Stimulated activated CD4-positive, alpha-beta T cell treated with anti-CD3 and anti-CD28 coated beads, Interleukin-15, amount 100 ng/mL, for 1 hour (primary cell): ENCODE data around the gene JPT1.
A peak's percentile ranks its signal among the peaks of the same experiment; 100 is the strongest.
"Not testable (repeated sequence)": the region's sequence is repeated elsewhere in the genome, so short reads cannot be mapped to it uniquely, and the experiment has no call there.

Source experiments
- DNase-seq, 2 donors: peaks; one replicate each; pipeline ENCODE4 v3.0.0-alpha.2; 2020; ENCODE audit warnings: low read depth in 1 of 2, low spot score in 1 of 2

The JPT1 gene

DNA sequence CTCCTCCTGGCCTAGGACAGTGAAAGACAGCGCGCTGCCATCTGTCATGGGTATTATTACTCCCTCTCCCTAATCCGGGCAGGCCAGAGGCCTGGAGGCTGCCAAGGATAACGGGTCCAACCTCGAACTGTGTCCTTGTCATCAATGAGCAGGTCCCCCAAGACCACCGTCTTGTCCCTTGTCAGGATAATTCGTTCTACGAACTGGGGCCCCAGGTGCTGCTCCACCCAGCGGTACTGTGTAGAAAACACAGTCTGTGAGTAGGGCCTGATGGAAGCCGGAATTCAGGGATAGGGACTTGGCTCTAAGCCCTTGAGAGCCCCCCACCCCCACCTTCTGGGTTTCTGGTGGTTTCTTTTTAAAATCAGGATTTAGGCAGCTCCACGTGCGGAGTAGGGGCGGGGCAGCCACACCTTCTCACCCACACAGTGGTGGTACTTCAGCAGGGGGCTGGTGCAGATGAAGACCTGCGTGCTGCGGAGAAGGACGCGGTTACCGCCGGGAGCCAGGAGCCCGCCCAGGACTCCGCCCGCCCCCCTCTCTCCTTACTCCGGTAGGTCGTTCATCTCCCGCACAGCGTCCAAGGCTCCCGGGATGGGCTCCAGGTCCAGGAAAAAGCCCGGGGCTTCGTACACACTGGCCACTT, 23.6 kb downstream of the JPT1 start:
- peak in 1 of 2 donors; percentile 43 for DNase-seq

DNA sequence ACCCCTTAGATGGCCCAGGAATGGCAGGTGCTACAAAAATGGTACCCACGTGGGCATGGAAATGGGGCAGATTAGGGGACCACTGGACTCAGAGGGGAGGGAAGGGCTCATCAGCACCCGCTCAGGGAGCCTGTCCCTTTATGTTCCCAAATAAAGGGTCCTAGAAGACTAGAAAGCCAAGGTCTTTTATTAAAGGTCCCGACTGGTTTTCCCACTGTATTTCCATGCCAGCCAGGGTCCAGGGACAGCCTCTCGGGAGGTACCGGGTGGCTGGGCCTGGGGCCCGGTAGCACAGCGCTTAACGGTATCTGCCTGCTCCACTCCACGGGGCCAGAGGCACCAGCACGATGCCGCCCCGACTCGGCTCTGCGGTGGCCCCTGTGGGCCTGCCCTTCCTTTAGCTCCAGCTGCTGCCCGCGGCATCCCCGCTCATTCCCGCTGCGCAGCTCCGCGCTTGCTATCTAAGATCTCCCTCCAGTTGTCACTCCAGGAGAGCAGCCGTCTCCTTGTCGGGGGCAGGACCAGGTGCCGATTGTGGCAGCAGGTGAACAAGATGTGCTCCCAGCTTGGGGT, 24.2 kb downstream of the JPT1 start:
- DNase-seq: no peak

GRCh38 chr17:75129576-75129975, 24.7 kb downstream of the JPT1 start:
- DNase-seq: no peak

- no peak for DNase-seq
Measured at GRCh38 chr17:75128694-75129505, 25.4 kb downstream of the JPT1 start.

GRCh38 chr17:75127936-75128335, 26.4 kb downstream of the JPT1 start:
- not testable (repeated sequence) for DNase-seq

GRCh38 chr17:75126954-75127353, 27.4 kb downstream of the JPT1 start:
- no peak for DNase-seq

GRCh38 chr17:75125984-75126383, 28.3 kb downstream of the JPT1 start:
- no peak for DNase-seq

DNA sequence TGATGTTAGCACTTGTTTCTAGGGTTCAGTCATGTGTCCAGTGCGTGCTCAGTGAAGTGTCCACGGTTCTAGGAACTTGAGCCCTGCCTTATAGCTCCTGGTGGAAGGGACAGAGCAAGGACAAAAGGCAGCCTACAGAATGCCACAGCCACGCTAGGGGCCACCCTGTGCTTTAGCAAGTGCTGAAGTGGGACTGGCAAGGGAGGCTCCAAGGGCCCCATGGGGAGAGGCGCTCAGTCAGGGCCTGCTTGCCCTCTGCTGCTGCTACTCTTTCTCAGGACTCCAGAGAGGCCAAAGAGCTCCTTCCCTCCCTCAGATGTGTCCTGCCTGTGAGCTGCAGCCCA, 29.5 kb downstream of the JPT1 start:
- DNase-seq: no peak

DNA sequence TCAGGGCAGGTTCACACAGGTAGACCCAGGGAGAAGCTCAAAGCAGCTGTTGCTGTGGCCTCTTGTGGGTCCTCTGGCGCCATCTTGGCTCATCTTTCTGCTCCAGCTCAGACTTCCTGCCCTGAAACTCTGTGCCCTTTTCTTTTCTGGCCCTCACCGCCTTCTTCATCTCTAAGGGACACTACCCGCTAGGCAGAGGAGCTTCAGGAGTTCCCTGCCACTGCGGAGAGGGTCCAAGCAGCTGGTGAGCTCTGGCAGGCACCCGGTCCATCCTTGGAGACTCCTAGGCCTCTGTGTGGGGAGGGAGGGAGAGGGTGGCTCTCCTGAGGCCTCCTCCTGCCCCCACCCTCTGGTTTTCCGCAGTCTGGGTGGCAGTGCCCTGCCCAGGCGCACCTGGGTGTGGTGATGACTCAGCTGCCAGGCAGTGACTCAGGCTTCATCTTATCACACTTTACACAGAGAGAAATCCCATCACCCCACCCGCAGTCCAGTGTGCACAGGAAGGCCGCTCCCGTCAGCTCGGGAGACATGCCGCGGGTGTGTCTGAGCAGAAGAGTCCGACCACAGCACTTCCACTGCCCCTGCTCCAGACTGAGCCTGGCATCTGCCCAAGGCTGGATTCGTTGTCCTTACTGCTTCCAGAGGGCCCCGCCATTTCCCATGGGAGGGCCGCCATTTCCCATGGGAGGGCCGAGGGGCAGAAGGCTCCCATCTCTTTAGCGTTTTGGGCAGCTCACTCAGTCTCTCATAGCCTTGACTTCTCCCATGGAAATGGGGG, 30.1 kb downstream of the JPT1 start:
- DNase-seq: peak; percentile 40 to 43

GRCh38 chr17:75118307-75118706, 36.0 kb downstream of the JPT1 start:
- DNase-seq: no peak

GRCh38 chr17:75116737-75117136, 37.6 kb downstream of the JPT1 start:
- no peak for DNase-seq

- DNase-seq: no peak
Measured at GRCh38 chr17:75115555-75115954, 38.8 kb downstream of the JPT1 start.

GRCh38 chr17:75114552-75115314, 39.6 kb downstream of the JPT1 start:
- DNase-seq: no peak

GRCh38 chr17:75113798-75114551, 40.3 kb downstream of the JPT1 start:
- DNase-seq: peak; percentile 65 to 82

GRCh38 chr17:75111777-75112335, 42.5 kb downstream of the JPT1 start:
- no peak for DNase-seq

DNA sequence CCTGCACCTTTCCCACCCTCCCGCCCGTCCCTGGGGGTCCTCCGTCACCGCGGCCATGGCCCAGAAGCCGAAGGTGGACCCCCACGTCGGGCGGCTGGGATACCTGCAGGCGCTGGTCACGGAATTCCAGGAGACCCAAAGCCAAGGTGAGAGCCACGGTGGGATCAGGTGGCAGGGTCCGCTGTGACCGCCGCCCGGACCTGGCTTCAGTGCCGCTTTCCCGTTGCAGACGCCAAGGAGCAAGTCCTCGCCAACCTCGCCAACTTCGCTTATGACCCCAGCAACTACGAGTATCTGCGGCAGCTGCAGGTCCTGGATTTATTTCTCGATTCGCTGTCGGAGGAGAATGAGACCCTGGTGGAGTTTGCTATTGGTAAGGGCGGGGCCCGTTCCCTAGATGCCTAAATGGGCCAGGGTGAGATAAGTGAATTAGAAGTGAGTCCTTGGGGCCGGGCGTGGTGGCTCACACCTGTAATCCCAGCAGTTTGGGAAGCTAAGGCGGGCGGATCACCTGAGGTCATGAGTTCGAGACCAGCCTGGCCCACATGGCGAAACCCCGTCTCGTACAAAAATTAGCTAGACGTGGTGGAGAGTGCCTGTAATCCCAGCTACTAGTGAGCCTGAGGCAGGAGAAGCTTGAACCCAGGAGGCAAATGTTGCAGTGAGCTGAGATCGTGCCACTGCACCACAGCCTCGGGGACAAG, 43.9 kb downstream of the JPT1 start:
- no peak for DNase-seq

DNA sequence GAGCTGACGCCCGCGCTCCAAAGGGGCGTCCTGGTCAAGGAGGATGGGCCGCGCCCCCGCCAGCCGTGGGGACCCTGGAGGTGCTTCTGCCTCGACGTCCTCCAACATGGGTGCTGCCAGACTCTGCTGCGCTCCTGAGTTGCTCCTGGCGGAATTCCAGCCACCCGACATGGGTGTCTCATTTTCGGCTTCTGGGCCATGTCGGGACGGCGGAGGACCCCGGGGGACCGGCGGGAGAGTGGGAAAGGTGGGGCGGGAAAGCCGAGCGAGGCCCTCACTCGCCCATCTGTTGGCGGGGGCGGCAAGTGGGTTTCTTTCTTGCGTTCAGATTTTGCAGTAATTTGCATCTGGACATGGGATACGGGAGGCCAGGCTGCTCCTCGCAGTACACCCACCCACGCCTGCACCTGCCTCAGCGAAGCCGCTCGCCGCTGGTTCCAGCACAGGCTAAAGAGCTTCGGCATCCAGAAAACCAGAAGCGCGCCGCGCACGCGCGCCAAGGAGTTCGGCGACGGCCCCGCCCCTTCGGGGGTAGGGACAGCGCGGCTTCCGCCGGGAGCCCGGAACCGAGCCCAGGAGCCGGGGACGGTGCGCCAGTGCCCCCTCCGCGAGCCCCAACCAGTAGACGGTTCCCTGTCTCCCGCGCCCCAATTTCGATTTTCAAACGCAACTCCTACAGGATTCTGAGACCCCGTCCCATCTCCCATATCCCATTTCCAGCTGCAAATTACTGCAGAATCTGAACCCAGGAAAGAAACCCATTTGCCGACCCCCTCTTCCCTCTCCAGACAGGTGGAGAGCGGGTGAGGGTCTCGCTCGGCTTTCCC, 44.7 kb downstream of the JPT1 start, which contains the start of gene ARMC7:
Gene ARMC7, plus strand, starts transcription at position 563 of the 827 bp plus-strand sequence. CDS start 320 bp downstream, outside the sequence.
- DNase-seq: peak; percentile 84 to 91

DNA sequence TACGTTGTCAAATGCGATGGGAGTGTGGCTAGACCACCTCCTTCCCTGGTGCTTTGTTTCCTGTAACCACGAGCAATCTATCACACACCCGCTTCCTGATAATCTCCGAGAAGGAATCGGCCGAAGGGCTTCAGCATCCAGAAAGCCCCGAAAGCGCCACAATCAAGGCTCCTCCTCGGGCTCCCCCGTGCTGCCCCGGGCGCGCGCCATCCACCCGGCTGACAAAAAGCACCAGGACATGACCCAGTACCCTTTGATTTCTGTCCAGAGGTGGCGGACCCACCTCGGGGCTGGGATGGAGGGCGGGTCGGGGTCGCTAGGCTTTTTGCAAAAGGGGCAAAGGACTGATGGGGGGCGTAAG, 45.3 kb downstream of the JPT1 start:
- no peak for DNase-seq
